HEK293T (cell line): ENCODE data around the gene C1orf226.

ENCODE experiments used
- LEF1 ChIP-seq: fragments of 450-650 bp; IDR thresholded peaks from 2 replicates; pipeline ENCODE4 v1.6.1; 2017; ENCODE audit warnings: mild to moderate bottlenecking, borderline replicate concordance
- SP1 ChIP-seq: fragments of 450-650 bp; IDR thresholded peaks from 2 replicates; pipeline ENCODE4 v1.6.1; 2017
- SUZ12 ChIP-seq: fragments of 450-650 bp; IDR thresholded peaks from 2 replicates; pipeline ENCODE4 v1.6.1; 2016; ENCODE audit warnings: mild to moderate bottlenecking

- TF ChIP-seq SUZ12: no peak
- no peak for TF ChIP-seq SP1
- TF ChIP-seq LEF1: no peak
These were observed 21.2 kb upstream of the C1orf226 start for GRCh38 chr1:162360237-162360873.
